Prostate gland (tissue), 2 donors: ENCODE measurements around the gene TRIP4.

Source experiments
- POLR2A ChIP-seq: fragments of 450-650 bp; IDR thresholded peaks from one replicate; pipeline ENCODE4 v1.6.1; 2016; ENCODE audit warnings: antibody characterized with exemption, mild to moderate bottlenecking
- TF ChIP-seq, protein P1 (sequence below), 4 experiments: fragments of 200-600 bp in 2 of 4; fragments of 450-650 bp in 2 of 4; sonication (generic) in 2 of 4; IDR thresholded peaks; 1 replicate in 3 of 4; 2 replicates in 1 of 4; pipeline ENCODE4 v1.5.1; 2016 to 2019; ENCODE audit warnings: antibody characterized with exemption in 4 of 4, mild to moderate bottlenecking in 2 of 4, moderate library complexity in 2 of 4

DNA sequence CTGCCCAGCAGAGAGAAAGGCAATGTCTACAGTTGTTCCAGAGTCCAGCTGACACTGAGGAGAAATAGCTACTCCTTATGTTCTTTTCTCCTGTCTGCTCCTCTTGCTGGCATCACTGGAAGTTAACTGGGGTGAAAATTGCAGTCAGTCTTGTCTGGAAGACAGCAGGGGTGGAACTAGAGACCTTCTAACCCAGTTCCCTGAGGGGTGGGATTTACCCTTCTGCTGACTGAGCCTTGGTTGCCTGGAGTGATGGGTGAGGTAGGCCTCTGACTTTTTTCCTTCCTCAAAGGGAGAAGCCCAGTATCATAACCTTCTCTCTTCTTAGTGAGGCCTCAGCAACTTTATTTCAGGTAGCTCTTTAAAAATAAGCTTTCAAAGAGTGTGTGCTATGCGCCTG lies 88.9 kb downstream of the TRIP4 start:
- no peak for TF ChIP-seq POLR2A
- TF ChIP-seq, protein P1, sequence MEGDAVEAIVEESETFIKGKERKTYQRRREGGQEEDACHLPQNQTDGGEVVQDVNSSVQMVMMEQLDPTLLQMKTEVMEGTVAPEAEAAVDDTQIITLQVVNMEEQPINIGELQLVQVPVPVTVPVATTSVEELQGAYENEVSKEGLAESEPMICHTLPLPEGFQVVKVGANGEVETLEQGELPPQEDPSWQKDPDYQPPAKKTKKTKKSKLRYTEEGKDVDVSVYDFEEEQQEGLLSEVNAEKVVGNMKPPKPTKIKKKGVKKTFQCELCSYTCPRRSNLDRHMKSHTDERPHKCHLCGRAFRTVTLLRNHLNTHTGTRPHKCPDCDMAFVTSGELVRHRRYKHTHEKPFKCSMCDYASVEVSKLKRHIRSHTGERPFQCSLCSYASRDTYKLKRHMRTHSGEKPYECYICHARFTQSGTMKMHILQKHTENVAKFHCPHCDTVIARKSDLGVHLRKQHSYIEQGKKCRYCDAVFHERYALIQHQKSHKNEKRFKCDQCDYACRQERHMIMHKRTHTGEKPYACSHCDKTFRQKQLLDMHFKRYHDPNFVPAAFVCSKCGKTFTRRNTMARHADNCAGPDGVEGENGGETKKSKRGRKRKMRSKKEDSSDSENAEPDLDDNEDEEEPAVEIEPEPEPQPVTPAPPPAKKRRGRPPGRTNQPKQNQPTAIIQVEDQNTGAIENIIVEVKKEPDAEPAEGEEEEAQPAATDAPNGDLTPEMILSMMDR (IDR thresholded peaks at IDR 0.05) = no peak
